HepG2 (cell line): Measurements from ENCODE around the gene IRF4. TPM values are rescaled to one million over a fixed set of nuclear protein-coding genes. Genes with fewer than 3 reads are reported as not detected.

Experiments used
- AKAP8 ChIP-seq: sonication (generic); formaldehyde crosslinking; IDR thresholded peaks from 2 replicates; pipeline ENCODE4 v1.5.1; 2020; ENCODE audit warnings: mild to moderate bottlenecking, missing genetic modification reagents
- ASH2L ChIP-seq: fragments of 300-600, 200-600 bp; sonication (generic); IDR thresholded peaks from 2 replicates; pipeline ENCODE4 v1.7.0; 2017; ENCODE audit warnings: low read depth, mild to moderate bottlenecking, moderate library complexity, mixed read lengths, low read length; ENCODE audit not compliant: insufficient read length
- MED1 ChIP-seq: sonication (generic); formaldehyde crosslinking; IDR thresholded peaks from 2 replicates; pipeline ENCODE4 v1.4.0; 2020; ENCODE audit warnings: missing genetic modification reagents
- MTA1 ChIP-seq: sonication (generic); formaldehyde crosslinking; IDR thresholded peaks from 2 replicates; pipeline ENCODE4 v1.4.0; 2020; ENCODE audit warnings: missing genetic modification reagents, mild to moderate bottlenecking, borderline replicate concordance
- NPAS2 ChIP-seq: sonication (generic); formaldehyde crosslinking; IDR thresholded peaks from 2 replicates; pipeline ENCODE4 v1.8.0; 2022; ENCODE audit warnings: mild to moderate bottlenecking, missing genetic modification reagents, borderline replicate concordance
- TBL1XR1 ChIP-seq: fragments of 150-350 bp; IDR thresholded peaks from 2 replicates; pipeline ENCODE4 v1.6.1; 2014; ENCODE audit warnings: borderline replicate concordance, low read length; ENCODE audit not compliant: partially characterized antibody
- ZEB1 ChIP-seq: IDR thresholded peaks from 2 replicates; pipeline ENCODE4 v1.6.1; 2012; ENCODE audit warnings: mild to moderate bottlenecking, low read depth, inconsistent platforms; ENCODE audit not compliant: insufficient replicate concordance
- ZNF207 ChIP-seq: fragments of 450-650 bp; IDR thresholded peaks from 2 replicates; pipeline ENCODE4 v1.6.1; 2016; ENCODE audit warnings: antibody characterized with exemption, borderline replicate concordance
- ZNF326 ChIP-seq: sonication (generic); formaldehyde crosslinking; IDR thresholded peaks from 2 replicates; pipeline ENCODE4 v1.4.0; 2020; ENCODE audit warnings: missing genetic modification reagents, borderline replicate concordance
- polyA plus RNA-seq, 8 experiments: library from polyadenylated mRNA; depleted of rRNA in 3 of 8; stranded (reverse) in 7 of 8; unstranded in 1 of 8; fragments of >200 nt; fragmentation: Illumina TruSeq in 4 of 8; extraction: Trizol in 4 of 8; gene quantifications; 2 replicates each; pipeline versions ENCODE4 v1.2.1 to v1.2.3, GENCODE V29; 2011 to 2016; ENCODE audit warnings: low read depth in 4 of 8, missing spikeins in 1 of 8, mixed read lengths in 1 of 8; ENCODE audit not compliant: insufficient read depth in 1 of 8
- total RNA-seq, 5 experiments: library from RNA; depleted of rRNA; stranded (reverse); fragments of >200 nt; fragmentation: Illumina TruSeq; extraction: Trizol; gene quantifications; 2 replicates each; pipeline ENCODE4 v1.2.3, GENCODE V29; 2016; ENCODE audit warnings: low read depth in 1 of 5
- TF ChIP-seq, protein P1 (sequence below): sonication (generic); formaldehyde crosslinking; IDR thresholded peaks from 2 replicates; pipeline ENCODE4 v1.5.0; 2020; ENCODE audit warnings: mild to moderate bottlenecking, missing genetic modification reagents, borderline replicate concordance
- TF ChIP-seq, protein P2 (sequence below), 2 experiments: sonication (generic) in 1 of 2; formaldehyde crosslinking in 1 of 2; IDR thresholded peaks; 2 replicates each; pipeline versions ENCODE4 v1.6.1 to v1.9.0; 2014 to 2022; ENCODE audit warnings: antibody characterized with exemption in 1 of 2, borderline replicate concordance in 1 of 2, inconsistent platforms in 1 of 2, low read depth in 1 of 2, missing genetic modification reagents in 1 of 2
- TF ChIP-seq, protein P3 (sequence below): sonication (generic); formaldehyde crosslinking; IDR thresholded peaks from 2 replicates; pipeline ENCODE4 v1.4.0; 2020; ENCODE audit warnings: missing genetic modification reagents

IRF4 gene
- total and polyA plus RNA-seq, 2 of the 13 experiments (the other 11 are each of a cell fraction or from before 2014, with no cell fraction given): 0.07 to 0.09 TPM

DNA sequence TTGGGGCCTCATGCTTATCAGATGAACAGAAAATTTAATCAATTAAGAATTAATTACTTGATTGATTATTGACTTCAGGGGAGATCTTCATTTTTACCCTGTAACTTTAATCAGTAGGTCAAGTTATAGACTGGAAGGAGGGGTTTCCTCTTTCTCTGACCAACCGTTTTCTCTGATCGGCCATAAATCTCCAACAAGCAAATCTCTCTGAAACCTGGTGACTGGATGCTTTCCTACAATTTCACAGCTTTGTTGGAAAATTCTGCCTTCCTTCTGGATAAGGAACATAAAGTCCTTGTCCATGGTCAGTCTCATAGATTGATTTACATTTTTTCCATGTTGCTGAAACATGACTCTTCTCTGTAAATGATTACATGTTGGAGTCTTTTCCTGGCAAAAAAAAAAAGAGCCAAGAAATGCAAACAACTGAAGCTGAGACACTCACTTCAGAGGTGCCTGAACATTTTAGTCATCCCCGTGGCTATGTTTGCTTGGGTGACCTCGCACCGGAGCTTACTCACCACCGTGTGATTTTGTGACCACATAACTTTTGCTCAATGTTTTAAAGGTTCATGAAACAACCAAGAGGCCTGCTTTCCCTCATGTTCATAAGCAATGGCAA, 31.0 kb downstream of the IRF4 start (continued):
- TF ChIP-seq, protein P1, sequence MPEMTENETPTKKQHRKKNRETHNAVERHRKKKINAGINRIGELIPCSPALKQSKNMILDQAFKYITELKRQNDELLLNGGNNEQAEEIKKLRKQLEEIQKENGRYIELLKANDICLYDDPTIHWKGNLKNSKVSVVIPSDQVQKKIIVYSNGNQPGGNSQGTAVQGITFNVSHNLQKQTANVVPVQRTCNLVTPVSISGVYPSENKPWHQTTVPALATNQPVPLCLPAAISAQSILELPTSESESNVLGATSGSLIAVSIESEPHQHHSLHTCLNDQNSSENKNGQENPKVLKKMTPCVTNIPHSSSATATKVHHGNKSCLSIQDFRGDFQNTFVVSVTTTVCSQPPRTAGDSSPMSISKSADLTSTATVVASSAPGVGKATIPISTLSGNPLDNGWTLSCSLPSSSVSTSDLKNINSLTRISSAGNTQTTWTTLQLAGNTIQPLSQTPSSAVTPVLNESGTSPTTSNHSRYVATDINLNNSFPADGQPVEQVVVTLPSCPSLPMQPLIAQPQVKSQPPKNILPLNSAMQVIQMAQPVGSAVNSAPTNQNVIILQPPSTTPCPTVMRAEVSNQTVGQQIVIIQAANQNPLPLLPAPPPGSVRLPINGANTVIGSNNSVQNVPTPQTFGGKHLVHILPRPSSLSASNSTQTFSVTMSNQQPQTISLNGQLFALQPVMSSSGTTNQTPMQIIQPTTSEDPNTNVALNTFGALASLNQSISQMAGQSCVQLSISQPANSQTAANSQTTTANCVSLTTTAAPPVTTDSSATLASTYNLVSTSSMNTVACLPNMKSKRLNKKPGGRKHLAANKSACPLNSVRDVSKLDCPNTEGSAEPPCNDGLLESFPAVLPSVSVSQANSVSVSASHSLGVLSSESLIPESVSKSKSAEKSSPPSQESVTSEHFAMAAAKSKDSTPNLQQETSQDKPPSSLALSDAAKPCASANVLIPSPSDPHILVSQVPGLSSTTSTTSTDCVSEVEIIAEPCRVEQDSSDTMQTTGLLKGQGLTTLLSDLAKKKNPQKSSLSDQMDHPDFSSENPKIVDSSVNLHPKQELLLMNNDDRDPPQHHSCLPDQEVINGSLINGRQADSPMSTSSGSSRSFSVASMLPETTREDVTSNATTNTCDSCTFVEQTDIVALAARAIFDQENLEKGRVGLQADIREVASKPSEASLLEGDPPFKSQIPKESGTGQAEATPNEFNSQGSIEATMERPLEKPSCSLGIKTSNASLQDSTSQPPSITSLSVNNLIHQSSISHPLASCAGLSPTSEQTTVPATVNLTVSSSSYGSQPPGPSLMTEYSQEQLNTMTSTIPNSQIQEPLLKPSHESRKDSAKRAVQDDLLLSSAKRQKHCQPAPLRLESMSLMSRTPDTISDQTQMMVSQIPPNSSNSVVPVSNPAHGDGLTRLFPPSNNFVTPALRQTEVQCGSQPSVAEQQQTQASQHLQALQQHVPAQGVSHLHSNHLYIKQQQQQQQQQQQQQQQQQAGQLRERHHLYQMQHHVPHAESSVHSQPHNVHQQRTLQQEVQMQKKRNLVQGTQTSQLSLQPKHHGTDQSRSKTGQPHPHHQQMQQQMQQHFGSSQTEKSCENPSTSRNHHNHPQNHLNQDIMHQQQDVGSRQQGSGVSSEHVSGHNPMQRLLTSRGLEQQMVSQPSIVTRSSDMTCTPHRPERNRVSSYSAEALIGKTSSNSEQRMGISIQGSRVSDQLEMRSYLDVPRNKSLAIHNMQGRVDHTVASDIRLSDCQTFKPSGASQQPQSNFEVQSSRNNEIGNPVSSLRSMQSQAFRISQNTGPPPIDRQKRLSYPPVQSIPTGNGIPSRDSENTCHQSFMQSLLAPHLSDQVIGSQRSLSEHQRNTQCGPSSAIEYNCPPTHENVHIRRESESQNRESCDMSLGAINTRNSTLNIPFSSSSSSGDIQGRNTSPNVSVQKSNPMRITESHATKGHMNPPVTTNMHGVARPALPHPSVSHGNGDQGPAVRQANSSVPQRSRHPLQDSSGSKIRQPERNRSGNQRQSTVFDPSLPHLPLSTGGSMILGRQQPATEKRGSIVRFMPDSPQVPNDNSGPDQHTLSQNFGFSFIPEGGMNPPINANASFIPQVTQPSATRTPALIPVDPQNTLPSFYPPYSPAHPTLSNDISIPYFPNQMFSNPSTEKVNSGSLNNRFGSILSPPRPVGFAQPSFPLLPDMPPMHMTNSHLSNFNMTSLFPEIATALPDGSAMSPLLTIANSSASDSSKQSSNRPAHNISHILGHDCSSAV (CRISPR knock-in tag): no peak
- TF ChIP-seq ASH2L (no peak), ZNF326 (CRISPR knock-in tag) (no peak), NPAS2 (CRISPR knock-in tag) (no peak), AKAP8 (no peak), MED1 (CRISPR knock-in tag) (peak; percentile 64; the same call in 1 of the 2 replicates), ZNF207 (no peak), ZEB1 (no peak), TBL1XR1 (no peak), MTA1 (CRISPR knock-in tag) (no peak)
- TF ChIP-seq, protein P2, sequence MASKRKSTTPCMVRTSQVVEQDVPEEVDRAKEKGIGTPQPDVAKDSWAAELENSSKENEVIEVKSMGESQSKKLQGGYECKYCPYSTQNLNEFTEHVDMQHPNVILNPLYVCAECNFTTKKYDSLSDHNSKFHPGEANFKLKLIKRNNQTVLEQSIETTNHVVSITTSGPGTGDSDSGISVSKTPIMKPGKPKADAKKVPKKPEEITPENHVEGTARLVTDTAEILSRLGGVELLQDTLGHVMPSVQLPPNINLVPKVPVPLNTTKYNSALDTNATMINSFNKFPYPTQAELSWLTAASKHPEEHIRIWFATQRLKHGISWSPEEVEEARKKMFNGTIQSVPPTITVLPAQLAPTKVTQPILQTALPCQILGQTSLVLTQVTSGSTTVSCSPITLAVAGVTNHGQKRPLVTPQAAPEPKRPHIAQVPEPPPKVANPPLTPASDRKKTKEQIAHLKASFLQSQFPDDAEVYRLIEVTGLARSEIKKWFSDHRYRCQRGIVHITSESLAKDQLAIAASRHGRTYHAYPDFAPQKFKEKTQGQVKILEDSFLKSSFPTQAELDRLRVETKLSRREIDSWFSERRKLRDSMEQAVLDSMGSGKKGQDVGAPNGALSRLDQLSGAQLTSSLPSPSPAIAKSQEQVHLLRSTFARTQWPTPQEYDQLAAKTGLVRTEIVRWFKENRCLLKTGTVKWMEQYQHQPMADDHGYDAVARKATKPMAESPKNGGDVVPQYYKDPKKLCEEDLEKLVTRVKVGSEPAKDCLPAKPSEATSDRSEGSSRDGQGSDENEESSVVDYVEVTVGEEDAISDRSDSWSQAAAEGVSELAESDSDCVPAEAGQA (IDR thresholded peaks at IDR 0.05; ENCODE audit: low read depth): no peak
- TF ChIP-seq, protein P2 (CRISPR knock-in tag; IDR thresholded peaks at IDR 0.05; ENCODE audit: borderline replicate concordance): no peak
- TF ChIP-seq, protein P3, sequence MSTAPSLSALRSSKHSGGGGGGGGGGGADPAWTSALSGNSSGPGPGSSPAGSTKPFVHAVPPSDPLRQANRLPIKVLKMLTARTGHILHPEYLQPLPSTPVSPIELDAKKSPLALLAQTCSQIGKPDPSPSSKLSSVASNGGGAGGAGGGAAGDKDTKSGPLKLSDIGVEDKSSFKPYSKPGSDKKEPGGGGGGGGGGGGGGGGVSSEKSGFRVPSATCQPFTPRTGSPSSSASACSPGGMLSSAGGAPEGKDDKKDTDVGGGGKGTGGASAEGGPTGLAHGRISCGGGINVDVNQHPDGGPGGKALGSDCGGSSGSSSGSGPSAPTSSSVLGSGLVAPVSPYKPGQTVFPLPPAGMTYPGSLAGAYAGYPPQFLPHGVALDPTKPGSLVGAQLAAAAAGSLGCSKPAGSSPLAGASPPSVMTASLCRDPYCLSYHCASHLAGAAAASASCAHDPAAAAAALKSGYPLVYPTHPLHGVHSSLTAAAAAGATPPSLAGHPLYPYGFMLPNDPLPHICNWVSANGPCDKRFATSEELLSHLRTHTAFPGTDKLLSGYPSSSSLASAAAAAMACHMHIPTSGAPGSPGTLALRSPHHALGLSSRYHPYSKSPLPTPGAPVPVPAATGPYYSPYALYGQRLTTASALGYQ: no peak
